ENCODE results near the gene DCBLD1. TPM values are rescaled to one million over a fixed set of nuclear protein-coding genes. Genes with fewer than 3 reads are reported as not detected.

Gene DCBLD1
- total RNA-seq, 1 experiment from 2014 or later: 11.2 TPM

DNA sequence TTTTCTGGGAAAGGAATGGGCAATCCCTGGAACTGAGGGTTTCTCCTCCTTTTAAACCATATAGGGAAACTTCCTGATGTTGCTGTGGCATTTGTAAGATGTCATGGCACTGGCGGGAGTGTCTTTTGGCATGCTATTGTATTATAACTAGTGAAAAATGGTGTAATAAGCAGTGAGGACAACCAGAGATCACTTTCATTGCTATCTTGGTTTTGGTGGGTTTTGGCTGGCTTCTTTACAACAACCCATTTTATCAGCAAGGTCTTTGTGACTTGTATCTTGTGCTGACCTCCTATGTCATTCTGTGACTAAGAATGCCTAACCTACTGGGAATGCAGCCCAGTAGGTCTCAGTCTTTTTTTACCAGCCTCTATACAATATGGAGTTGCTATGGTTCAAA, 9.1 kb upstream of the DCBLD1 start:
- ChIA-PET CTCF (no interaction called here), POLR2A (no interaction called here)
- H3K4me3 Mint-ChIP-seq: no peak overlapping the region
- peaks cover 17% of the 10 kb centered on the region for H3K4me1 Mint-ChIP-seq
- no peak overlapping the region for H3K27ac Mint-ChIP-seq
- TF ChIP-seq NFE2L1 (CRISPR knock-in tag; IDR thresholded peaks at IDR 0.05): no peak
- TF ChIP-seq, protein P1, sequence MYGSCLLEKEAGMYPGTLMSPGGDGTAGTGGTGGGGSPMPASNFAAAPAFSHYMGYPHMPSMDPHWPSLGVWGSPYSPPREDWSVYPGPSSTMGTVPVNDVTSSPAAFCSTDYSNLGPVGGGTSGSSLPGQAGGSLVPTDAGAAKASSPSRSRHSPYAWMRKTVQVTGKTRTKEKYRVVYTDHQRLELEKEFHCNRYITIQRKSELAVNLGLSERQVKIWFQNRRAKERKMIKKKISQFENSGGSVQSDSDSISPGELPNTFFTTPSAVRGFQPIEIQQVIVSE (CRISPR knock-in tag; IDR thresholded peaks at IDR 0.05; ENCODE audit: borderline replicate concordance): no peak
- TF ChIP-seq, protein P2, sequence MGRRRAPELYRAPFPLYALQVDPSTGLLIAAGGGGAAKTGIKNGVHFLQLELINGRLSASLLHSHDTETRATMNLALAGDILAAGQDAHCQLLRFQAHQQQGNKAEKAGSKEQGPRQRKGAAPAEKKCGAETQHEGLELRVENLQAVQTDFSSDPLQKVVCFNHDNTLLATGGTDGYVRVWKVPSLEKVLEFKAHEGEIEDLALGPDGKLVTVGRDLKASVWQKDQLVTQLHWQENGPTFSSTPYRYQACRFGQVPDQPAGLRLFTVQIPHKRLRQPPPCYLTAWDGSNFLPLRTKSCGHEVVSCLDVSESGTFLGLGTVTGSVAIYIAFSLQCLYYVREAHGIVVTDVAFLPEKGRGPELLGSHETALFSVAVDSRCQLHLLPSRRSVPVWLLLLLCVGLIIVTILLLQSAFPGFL (CRISPR knock-in tag; IDR thresholded peaks at IDR 0.05; ENCODE audit: borderline replicate concordance): no peak
- TF ChIP-seq, protein P3, sequence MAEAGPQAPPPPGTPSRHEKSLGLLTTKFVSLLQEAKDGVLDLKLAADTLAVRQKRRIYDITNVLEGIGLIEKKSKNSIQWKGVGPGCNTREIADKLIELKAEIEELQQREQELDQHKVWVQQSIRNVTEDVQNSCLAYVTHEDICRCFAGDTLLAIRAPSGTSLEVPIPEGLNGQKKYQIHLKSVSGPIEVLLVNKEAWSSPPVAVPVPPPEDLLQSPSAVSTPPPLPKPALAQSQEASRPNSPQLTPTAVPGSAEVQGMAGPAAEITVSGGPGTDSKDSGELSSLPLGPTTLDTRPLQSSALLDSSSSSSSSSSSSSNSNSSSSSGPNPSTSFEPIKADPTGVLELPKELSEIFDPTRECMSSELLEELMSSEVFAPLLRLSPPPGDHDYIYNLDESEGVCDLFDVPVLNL (CRISPR knock-in tag; IDR thresholded peaks at IDR 0.05; ENCODE audit: borderline replicate concordance, low read depth): no peak
- no peak for TF ChIP-seq NR3C1 (CRISPR knock-in tag; conservative IDR thresholded peaks at IDR 0.05; ENCODE audit: low read depth)
- no peak for TF ChIP-seq MXD4 (CRISPR knock-in tag; IDR thresholded peaks at IDR 0.05; ENCODE audit: borderline replicate concordance)
- no peak for TF ChIP-seq IRF2 (CRISPR knock-in tag; IDR thresholded peaks at IDR 0.05; ENCODE audit: borderline replicate concordance, low read depth)
- TF ChIP-seq, protein P4, sequence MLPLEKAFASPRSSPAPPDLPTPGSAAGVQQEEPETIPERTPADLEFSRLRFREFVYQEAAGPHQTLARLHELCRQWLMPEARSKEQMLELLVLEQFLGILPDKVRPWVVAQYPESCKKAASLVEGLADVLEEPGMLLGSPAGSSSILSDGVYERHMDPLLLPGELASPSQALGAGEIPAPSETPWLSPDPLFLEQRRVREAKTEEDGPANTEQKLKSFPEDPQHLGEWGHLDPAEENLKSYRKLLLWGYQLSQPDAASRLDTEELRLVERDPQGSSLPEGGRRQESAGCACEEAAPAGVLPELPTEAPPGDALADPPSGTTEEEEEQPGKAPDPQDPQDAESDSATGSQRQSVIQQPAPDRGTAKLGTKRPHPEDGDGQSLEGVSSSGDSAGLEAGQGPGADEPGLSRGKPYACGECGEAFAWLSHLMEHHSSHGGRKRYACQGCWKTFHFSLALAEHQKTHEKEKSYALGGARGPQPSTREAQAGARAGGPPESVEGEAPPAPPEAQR (CRISPR knock-in tag; IDR thresholded peaks at IDR 0.05): no peak
- TF ChIP-seq ETV6 (CRISPR knock-in tag; IDR thresholded peaks at IDR 0.05): no peak
- H3K27me3 Mint-ChIP-seq (ENCODE audit: low read depth): no peaks in the 10 kb centered on the region
- H3K9me3 Mint-ChIP-seq: no peaks in the 10 kb centered on the region
- no peaks in the 10 kb centered on the region for H3K36me3 Mint-ChIP-seq
- DNase-seq (ENCODE audit: low spot score) (no peak), ATAC-seq (no peak)

DNA sequence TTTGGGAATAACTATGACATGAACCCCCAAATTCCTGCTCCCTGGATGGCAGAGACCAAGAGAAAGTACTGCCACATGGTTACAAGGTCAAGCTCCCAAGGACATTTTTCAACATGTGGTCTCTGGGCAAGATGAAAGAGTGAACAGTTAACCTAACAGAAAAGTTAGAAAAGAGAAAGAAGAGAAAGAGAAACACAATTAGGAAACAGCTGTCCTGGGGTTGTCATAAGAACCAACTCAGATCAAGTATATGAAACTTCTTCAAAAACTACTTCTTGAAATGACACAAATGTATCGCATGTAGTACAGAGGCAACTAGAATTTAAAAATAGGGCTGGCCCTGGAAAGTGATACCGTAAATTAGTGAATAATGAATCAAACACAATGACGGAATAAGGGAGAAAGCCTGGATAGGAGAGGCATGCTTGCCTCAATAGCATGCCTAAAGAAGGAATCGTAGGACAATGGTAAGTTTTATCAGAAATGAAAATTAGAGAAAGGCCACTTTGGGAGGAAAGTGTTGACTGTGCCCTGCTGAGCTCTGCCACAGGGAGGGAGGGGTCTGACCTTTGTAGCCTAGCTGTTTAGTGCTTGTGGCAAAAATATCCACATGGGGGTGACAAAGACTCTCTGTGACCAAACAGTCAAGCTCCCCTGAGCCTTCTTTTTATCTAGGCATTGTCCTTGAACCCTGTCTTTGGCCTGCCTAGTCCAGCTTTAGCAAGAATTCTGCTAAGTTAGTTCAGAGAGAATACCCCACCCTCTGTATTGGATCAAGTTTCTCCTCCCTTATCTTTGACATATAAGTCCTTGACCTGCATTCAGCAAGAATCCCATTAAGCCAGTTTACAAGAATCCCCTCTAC, 4.3 kb upstream of the DCBLD1 start:
- H3K27ac Mint-ChIP-seq: no peak overlapping the region
- DNase-seq (ENCODE audit: low spot score) (peak; percentile 11), ATAC-seq (peak; percentile 29)
- POLR2A ChIA-PET: no interaction called here
- peaks cover 43% of the 10 kb centered on the region for H3K4me1 Mint-ChIP-seq
- CTCF ChIA-PET: interaction anchor here (0.6 to 2.4 kb wide), 15 partner anchors 13 to 352 kb away, joined by 3 to 16 read pairs (median 5); partner anchors contain the start of genes GOPC and VGLL2
- H3K27me3 Mint-ChIP-seq (ENCODE audit: low read depth): peaks cover 24% of the 10 kb centered on the region
- H3K36me3 Mint-ChIP-seq: no peaks in the 10 kb centered on the region
- no peaks in the 10 kb centered on the region for H3K9me3 Mint-ChIP-seq
- H3K4me3 Mint-ChIP-seq: no peak overlapping the region
- TF ChIP-seq ELF4 (CRISPR knock-in tag; IDR thresholded peaks at IDR 0.05; ENCODE audit: low read depth) (no peak), NFYB (CRISPR knock-in tag; conservative IDR thresholded peaks at IDR 0.05; ENCODE audit: low read depth) (no peak), ESRRA (CRISPR knock-in tag; IDR thresholded peaks at IDR 0.05; ENCODE audit: borderline replicate concordance) (no peak), GABPB1 (CRISPR knock-in tag; IDR thresholded peaks at IDR 0.05) (0 out of 2 replicates have a peak, but pooled peaks have one; percentile 62), KAT7 (CRISPR knock-in tag; IDR thresholded peaks at IDR 0.05; ENCODE audit: borderline replicate concordance) (no peak), ZNF671 (CRISPR knock-in tag; IDR thresholded peaks at IDR 0.05) (no peak)
- TF ChIP-seq, protein P5, sequence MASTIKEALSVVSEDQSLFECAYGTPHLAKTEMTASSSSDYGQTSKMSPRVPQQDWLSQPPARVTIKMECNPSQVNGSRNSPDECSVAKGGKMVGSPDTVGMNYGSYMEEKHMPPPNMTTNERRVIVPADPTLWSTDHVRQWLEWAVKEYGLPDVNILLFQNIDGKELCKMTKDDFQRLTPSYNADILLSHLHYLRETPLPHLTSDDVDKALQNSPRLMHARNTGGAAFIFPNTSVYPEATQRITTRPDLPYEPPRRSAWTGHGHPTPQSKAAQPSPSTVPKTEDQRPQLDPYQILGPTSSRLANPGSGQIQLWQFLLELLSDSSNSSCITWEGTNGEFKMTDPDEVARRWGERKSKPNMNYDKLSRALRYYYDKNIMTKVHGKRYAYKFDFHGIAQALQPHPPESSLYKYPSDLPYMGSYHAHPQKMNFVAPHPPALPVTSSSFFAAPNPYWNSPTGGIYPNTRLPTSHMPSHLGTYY (CRISPR knock-in tag; IDR thresholded peaks at IDR 0.05): no peak
- TF ChIP-seq, protein P6, sequence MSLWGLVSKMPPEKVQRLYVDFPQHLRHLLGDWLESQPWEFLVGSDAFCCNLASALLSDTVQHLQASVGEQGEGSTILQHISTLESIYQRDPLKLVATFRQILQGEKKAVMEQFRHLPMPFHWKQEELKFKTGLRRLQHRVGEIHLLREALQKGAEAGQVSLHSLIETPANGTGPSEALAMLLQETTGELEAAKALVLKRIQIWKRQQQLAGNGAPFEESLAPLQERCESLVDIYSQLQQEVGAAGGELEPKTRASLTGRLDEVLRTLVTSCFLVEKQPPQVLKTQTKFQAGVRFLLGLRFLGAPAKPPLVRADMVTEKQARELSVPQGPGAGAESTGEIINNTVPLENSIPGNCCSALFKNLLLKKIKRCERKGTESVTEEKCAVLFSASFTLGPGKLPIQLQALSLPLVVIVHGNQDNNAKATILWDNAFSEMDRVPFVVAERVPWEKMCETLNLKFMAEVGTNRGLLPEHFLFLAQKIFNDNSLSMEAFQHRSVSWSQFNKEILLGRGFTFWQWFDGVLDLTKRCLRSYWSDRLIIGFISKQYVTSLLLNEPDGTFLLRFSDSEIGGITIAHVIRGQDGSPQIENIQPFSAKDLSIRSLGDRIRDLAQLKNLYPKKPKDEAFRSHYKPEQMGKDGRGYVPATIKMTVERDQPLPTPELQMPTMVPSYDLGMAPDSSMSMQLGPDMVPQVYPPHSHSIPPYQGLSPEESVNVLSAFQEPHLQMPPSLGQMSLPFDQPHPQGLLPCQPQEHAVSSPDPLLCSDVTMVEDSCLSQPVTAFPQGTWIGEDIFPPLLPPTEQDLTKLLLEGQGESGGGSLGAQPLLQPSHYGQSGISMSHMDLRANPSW (CRISPR knock-in tag; conservative IDR thresholded peaks at IDR 0.05; ENCODE audit: low read depth): no peak
